Ishikawa (cell line): ENCODE results near the gene STK39.

Source experiments
- CEBPB ChIP-seq: IDR thresholded peaks from 2 replicates; pipeline ENCODE4 v1.6.1; 2012
- CREB1 ChIP-seq: IDR thresholded peaks from 2 replicates; pipeline ENCODE4 v1.6.1; 2012; ENCODE audit warnings: low read depth
- EGR1 ChIP-seq: IDR thresholded peaks from 2 replicates; pipeline ENCODE4 v1.6.1; 2012
- EP300 ChIP-seq: IDR thresholded peaks from 2 replicates; pipeline ENCODE4 v1.6.1; 2012; ENCODE audit warnings: borderline replicate concordance
- FOXM1 ChIP-seq: IDR thresholded peaks from 2 replicates; pipeline ENCODE4 v1.6.1; 2012; ENCODE audit warnings: low read depth, borderline replicate concordance
- NFIC ChIP-seq: IDR thresholded peaks from 2 replicates; pipeline ENCODE4 v1.6.1; 2012
- RAD21 ChIP-seq: IDR thresholded peaks from 2 replicates; pipeline ENCODE4 v1.6.1; 2012; ENCODE audit warnings: low read depth
- TAF1 ChIP-seq: IDR thresholded peaks from 2 replicates; pipeline ENCODE4 v1.6.1; 2012; ENCODE audit warnings: low read depth, mild to moderate bottlenecking
- TCF12 ChIP-seq: IDR thresholded peaks from 2 replicates; pipeline ENCODE4 v1.6.1; 2012; ENCODE audit warnings: low read depth
- TEAD4 ChIP-seq: IDR thresholded peaks from 2 replicates; pipeline ENCODE4 v1.6.1; 2012
- YY1 ChIP-seq: IDR thresholded peaks from 2 replicates; pipeline ENCODE4 v1.6.1; 2012; ENCODE audit warnings: low read depth
- ZBTB7A ChIP-seq: IDR thresholded peaks from 2 replicates; pipeline ENCODE4 v1.6.1; 2012; ENCODE audit warnings: low read depth
- TF ChIP-seq, protein P1 (sequence below): IDR thresholded peaks from 2 replicates; pipeline ENCODE4 v1.6.1; 2012
- TF ChIP-seq, protein P2 (sequence below): IDR thresholded peaks from 2 replicates; pipeline ENCODE4 v1.6.1; 2012
- TF ChIP-seq, protein P3 (sequence below): IDR thresholded peaks from 2 replicates; pipeline ENCODE4 v1.6.1; 2012; ENCODE audit warnings: low read depth, mild to moderate bottlenecking

Gene STK39

GRCh38 chr2:168254158-168254935 lies 7.0 kb upstream of the STK39 start:
- TF ChIP-seq, protein P1, sequence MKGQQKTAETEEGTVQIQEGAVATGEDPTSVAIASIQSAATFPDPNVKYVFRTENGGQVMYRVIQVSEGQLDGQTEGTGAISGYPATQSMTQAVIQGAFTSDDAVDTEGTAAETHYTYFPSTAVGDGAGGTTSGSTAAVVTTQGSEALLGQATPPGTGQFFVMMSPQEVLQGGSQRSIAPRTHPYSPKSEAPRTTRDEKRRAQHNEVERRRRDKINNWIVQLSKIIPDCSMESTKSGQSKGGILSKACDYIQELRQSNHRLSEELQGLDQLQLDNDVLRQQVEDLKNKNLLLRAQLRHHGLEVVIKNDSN, result no peak
- TF ChIP-seq NFIC (no peak), ZBTB7A (no peak), YY1 (no peak), CREB1 (no peak), CEBPB (no peak), EGR1 (no peak), EP300 (no peak), RAD21 (no peak), TCF12 (no peak), TAF1 (no peak)
- TF ChIP-seq, protein P2, sequence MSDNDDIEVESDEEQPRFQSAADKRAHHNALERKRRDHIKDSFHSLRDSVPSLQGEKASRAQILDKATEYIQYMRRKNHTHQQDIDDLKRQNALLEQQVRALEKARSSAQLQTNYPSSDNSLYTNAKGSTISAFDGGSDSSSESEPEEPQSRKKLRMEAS, result no peak
- TF ChIP-seq, protein P3, sequence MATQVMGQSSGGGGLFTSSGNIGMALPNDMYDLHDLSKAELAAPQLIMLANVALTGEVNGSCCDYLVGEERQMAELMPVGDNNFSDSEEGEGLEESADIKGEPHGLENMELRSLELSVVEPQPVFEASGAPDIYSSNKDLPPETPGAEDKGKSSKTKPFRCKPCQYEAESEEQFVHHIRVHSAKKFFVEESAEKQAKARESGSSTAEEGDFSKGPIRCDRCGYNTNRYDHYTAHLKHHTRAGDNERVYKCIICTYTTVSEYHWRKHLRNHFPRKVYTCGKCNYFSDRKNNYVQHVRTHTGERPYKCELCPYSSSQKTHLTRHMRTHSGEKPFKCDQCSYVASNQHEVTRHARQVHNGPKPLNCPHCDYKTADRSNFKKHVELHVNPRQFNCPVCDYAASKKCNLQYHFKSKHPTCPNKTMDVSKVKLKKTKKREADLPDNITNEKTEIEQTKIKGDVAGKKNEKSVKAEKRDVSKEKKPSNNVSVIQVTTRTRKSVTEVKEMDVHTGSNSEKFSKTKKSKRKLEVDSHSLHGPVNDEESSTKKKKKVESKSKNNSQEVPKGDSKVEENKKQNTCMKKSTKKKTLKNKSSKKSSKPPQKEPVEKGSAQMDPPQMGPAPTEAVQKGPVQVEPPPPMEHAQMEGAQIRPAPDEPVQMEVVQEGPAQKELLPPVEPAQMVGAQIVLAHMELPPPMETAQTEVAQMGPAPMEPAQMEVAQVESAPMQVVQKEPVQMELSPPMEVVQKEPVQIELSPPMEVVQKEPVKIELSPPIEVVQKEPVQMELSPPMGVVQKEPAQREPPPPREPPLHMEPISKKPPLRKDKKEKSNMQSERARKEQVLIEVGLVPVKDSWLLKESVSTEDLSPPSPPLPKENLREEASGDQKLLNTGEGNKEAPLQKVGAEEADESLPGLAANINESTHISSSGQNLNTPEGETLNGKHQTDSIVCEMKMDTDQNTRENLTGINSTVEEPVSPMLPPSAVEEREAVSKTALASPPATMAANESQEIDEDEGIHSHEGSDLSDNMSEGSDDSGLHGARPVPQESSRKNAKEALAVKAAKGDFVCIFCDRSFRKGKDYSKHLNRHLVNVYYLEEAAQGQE, result no peak

GRCh38 chr2:168253379-168253778 lies 6.0 kb upstream of the STK39 start:
- TF ChIP-seq, protein P2, result no peak
- no peak for TF ChIP-seq EP300
- TF ChIP-seq TEAD4, result no peak
- no peak for TF ChIP-seq YY1
- no peak for TF ChIP-seq FOXM1
- TF ChIP-seq CREB1, result no peak
- TF ChIP-seq, protein P3, result no peak
- TF ChIP-seq, protein P1, result no peak
- TF ChIP-seq NFIC, result no peak
- no peak for TF ChIP-seq TCF12
- TF ChIP-seq CEBPB, result no peak
- TF ChIP-seq EGR1, result no peak
- TF ChIP-seq ZBTB7A, result no peak
- TF ChIP-seq TAF1, result no peak
- no peak for TF ChIP-seq RAD21

- TF ChIP-seq, protein P2, result no peak
- TF ChIP-seq TAF1 (no peak), FOXM1 (no peak), YY1 (no peak), TCF12 (no peak), CREB1 (no peak)
Observed at GRCh38 chr2:168252976-168253375, 5.6 kb upstream of the STK39 start.

- TF ChIP-seq CREB1 (no peak), ZBTB7A (no peak), EGR1 (no peak), EP300 (no peak; the same call in 1 of the 2 replicates), TAF1 (no peak), YY1 (no peak), TEAD4 (no peak), TCF12 (no peak), CEBPB (no peak), NFIC (no peak), FOXM1 (no peak), RAD21 (no peak; the same call in 1 of the 2 replicates)
- TF ChIP-seq, protein P3, result no peak
- TF ChIP-seq, protein P2, result no peak
- TF ChIP-seq, protein P1, result no peak
Observed at GRCh38 chr2:168246483-168247340, 683 bp downstream of the STK39 start.
